Measurements from ENCODE around the gene PLCL1.
A peak's percentile ranks its signal among the peaks of the same experiment; 100 is the strongest.

The PLCL1 gene

DNA sequence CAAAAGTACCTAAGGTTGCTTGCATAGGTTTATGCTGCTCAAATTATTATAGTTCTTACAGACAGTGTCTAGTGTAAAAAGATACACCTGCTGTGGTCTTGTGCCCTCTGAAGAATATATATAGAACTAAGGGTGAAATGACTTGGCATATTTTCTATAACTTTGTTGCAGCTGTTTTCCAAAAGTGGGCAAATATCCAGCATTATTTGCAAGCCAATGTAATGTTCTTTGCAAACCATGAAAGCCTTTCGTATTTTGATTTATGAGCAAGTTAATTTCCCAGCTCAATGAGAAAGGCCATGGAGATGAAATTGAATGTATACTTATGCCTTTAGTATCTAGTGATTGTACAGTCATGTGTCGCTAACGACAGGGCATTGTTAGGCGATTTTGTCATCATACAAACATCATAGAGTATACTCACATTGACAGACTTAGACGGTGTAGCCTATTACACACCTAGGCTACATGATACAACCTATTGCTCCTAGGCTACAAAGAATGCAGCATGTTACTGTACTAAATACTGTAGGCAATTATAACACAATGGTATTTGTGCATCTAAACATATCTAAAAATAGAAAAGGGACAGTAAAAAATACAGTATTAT is 116.3 kb downstream of the PLCL1 start:
- H3K27ac ChIP-seq = no peak overlapping the region
- H3K9ac ChIP-seq (ENCODE audit: insufficient read length) = no peak overlapping the region
- DNase-seq (ENCODE audit: low read depth, low spot score) = no peak
- no peaks in the 10 kb centered on the region for H3K9me3 ChIP-seq (ENCODE audit: low read depth, low read length)
- no peaks in the 10 kb centered on the region for H3K36me3 ChIP-seq (ENCODE audit: insufficient read depth, low read length)
- TF ChIP-seq FOXP2 (optimal IDR thresholded peaks at IDR 0.05; ENCODE audit: control extremely low read depth, extremely low read length, insufficient read depth) (no peak), EZH2 (IDR thresholded peaks at IDR 0.05) (no peak), POLR2AphosphoS5 (IDR thresholded peaks at IDR 0.05; ENCODE audit: borderline replicate concordance, low read depth, low read length) (no peak)
- H3K4me3 ChIP-seq = no peak overlapping the region

DNA sequence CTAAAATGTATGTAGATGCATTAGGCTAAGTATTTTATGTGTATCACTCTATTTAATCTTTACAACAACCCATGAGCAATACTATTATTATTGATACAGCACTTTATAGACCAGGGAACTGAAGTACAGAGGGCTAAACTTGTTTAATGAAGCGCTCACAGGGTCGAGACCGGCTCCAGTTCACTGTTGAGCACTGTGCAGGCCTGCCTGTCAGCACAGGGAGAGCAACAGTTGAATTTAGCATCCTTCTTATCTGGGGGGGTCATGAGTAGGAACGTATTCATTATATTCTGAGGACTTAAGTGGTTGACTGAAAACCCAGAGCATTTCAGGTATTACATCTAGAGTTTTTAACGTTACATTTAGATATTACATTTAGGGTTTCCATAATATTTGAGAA is 120.1 kb downstream of the PLCL1 start:
- no peaks in the 10 kb centered on the region for H3K9me3 ChIP-seq (ENCODE audit: low read depth, low read length)
- no peaks in the 10 kb centered on the region for H3K36me3 ChIP-seq (ENCODE audit: insufficient read depth, low read length)
- no peak overlapping the region for H3K9ac ChIP-seq (ENCODE audit: insufficient read length)
- no peak overlapping the region for H3K27ac ChIP-seq
- no peak for DNase-seq (ENCODE audit: low read depth, low spot score)
- no peak overlapping the region for H3K4me3 ChIP-seq
- TF ChIP-seq FOXP2 (optimal IDR thresholded peaks at IDR 0.05; ENCODE audit: control extremely low read depth, extremely low read length, insufficient read depth) (no peak), EZH2 (IDR thresholded peaks at IDR 0.05) (no peak), POLR2AphosphoS5 (IDR thresholded peaks at IDR 0.05; ENCODE audit: borderline replicate concordance, low read depth, low read length) (no peak)

DNA sequence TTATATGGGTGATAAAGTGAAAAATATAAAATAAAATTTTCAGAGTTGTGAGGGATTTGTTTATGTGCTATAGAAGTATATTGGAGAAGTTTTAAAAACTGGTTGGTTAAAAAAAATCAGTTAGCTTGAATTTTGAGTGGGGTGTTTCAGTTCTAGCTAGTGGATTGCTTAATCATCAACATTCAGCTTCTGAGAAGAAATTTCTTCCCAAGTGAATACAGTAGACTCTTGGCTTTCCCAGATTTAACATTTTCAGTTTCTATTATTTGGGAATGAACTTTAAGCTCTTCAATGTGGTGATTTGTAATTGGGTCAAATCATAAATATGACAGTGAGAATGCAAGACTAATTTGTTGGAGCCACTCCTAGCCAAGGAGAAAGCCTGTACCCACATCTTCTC is 120.8 kb downstream of the PLCL1 start:
- Histone ChIP-seq H3K9me3 (ENCODE audit: low read depth, low read length) (no peaks in the 10 kb centered on the region), H3K4me3 (peak overlapping the region; percentile 38), H3K36me3 (ENCODE audit: insufficient read depth, low read length) (no peaks in the 10 kb centered on the region), H3K27ac (peak overlapping the region; percentile 68), H3K9ac (ENCODE audit: insufficient read length) (no peak overlapping the region)
- no peak for TF ChIP-seq POLR2AphosphoS5 (IDR thresholded peaks at IDR 0.05; ENCODE audit: borderline replicate concordance, low read depth, low read length)
- TF ChIP-seq EZH2 (IDR thresholded peaks at IDR 0.05) = no peak
- no peak for TF ChIP-seq FOXP2 (optimal IDR thresholded peaks at IDR 0.05; ENCODE audit: control extremely low read depth, extremely low read length, insufficient read depth)
- DNase-seq (ENCODE audit: low read depth, low spot score) = no peak

- no peak for TF ChIP-seq FOXP2 (optimal IDR thresholded peaks at IDR 0.05; ENCODE audit: control extremely low read depth, extremely low read length, insufficient read depth)
- no peak for TF ChIP-seq EZH2 (IDR thresholded peaks at IDR 0.05)
- no peak for TF ChIP-seq POLR2AphosphoS5 (IDR thresholded peaks at IDR 0.05; ENCODE audit: borderline replicate concordance, low read depth, low read length)
- Histone ChIP-seq H3K9ac (ENCODE audit: insufficient read length) (no peak overlapping the region), H3K4me3 (no peak overlapping the region), H3K27ac (no peak overlapping the region), H3K36me3 (ENCODE audit: insufficient read depth, low read length) (no peaks in the 10 kb centered on the region), H3K9me3 (ENCODE audit: low read depth, low read length) (no peaks in the 10 kb centered on the region)
- DNase-seq (ENCODE audit: low read depth, low spot score) = no peak
Observed at GRCh38 chr2:197925976-197926375, 121.6 kb downstream of the PLCL1 start.

DNA sequence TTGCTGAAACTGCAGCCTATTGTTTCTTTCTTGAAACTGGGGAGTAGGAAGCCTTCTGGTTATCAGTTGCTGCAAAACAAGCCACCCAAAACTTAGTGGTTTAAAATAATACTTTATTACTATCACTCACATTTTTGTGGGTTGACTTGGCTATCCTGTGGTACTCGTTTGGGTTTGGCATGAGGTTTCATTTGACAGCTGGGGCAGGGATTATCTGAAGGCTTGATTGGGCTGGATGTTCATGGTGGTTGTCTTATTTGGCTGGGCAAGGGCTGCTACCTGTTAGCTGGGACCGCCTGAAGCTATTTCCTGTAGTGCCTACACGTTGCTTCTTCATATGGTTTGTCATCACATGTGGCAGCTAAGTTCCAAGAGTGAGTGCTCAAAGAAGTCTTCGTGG is 122.3 kb downstream of the PLCL1 start:
- no peak for TF ChIP-seq FOXP2 (optimal IDR thresholded peaks at IDR 0.05; ENCODE audit: control extremely low read depth, extremely low read length, insufficient read depth)
- TF ChIP-seq EZH2 (IDR thresholded peaks at IDR 0.05) = no peak
- TF ChIP-seq POLR2AphosphoS5 (IDR thresholded peaks at IDR 0.05; ENCODE audit: borderline replicate concordance, low read depth, low read length) = no peak
- no peak overlapping the region for H3K9ac ChIP-seq (ENCODE audit: insufficient read length)
- DNase-seq (ENCODE audit: low read depth, low spot score) = no peak
- no peaks in the 10 kb centered on the region for H3K36me3 ChIP-seq (ENCODE audit: insufficient read depth, low read length)
- H3K9me3 ChIP-seq (ENCODE audit: low read depth, low read length) = no peaks in the 10 kb centered on the region
- no peak overlapping the region for H3K27ac ChIP-seq
- H3K4me3 ChIP-seq = no peak overlapping the region

GRCh38 chr2:197927994-197928393 is 123.6 kb downstream of the PLCL1 start:
- no peak for DNase-seq (ENCODE audit: low read depth, low spot score)
- no peak for TF ChIP-seq FOXP2 (optimal IDR thresholded peaks at IDR 0.05; ENCODE audit: control extremely low read depth, extremely low read length, insufficient read depth)
- no peak for TF ChIP-seq EZH2 (IDR thresholded peaks at IDR 0.05)
- no peak for TF ChIP-seq POLR2AphosphoS5 (IDR thresholded peaks at IDR 0.05; ENCODE audit: borderline replicate concordance, low read depth, low read length)
- Histone ChIP-seq H3K4me3 (no peak overlapping the region), H3K9me3 (ENCODE audit: low read depth, low read length) (no peaks in the 10 kb centered on the region), H3K36me3 (ENCODE audit: insufficient read depth, low read length) (no peaks in the 10 kb centered on the region), H3K9ac (ENCODE audit: insufficient read length) (no peak overlapping the region), H3K27ac (no peak overlapping the region)

DNA sequence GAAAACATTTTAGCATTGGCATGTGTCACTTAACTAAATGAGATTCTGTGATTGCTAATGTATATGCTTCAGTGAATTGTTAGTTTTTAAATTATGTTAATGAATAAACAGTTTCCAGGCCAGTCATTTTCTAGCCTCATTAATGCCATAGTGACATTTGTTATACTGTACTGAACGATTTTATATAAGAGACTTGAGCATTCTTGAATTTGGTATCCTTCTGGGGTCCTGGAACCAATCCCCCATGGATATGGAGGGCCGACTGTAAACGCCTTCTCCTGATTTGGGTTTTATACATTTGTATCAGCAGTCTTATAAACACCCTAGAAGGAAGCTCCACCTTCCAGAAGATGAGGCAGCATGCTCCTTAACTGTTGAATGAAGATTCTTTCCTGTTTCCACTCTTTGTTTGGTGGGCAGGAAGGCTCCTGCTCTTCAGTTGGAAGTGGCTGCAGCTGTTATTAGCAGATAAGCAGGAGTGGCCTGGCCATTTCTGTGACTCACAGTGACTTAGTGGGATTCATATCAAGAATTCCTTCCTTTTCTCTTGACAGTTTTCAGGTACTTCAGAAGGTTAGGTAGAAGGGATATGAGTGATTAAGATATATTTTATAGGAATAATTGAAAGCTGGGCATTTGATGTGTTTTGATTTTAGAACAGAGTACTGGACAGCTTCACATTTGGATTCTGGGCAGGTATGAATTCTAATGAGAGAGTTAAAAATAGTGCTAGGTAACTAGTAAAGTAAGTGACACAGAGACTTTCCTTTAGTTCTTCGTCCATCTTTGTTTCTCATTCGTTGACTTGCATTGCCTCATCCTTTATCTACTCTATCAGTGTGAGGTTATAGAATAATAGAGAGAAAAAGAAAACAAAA is 124.9 kb downstream of the PLCL1 start:
- DNase-seq (ENCODE audit: low read depth, low spot score) = no peak
- Histone ChIP-seq H3K27ac (no peak overlapping the region), H3K9ac (ENCODE audit: insufficient read length) (no peak overlapping the region), H3K4me3 (no peak overlapping the region), H3K9me3 (ENCODE audit: low read depth, low read length) (no peaks in the 10 kb centered on the region), H3K36me3 (ENCODE audit: insufficient read depth, low read length) (no peaks in the 10 kb centered on the region)
- no peak for TF ChIP-seq POLR2AphosphoS5 (IDR thresholded peaks at IDR 0.05; ENCODE audit: borderline replicate concordance, low read depth, low read length)
- TF ChIP-seq EZH2 (IDR thresholded peaks at IDR 0.05) = no peak

DNA sequence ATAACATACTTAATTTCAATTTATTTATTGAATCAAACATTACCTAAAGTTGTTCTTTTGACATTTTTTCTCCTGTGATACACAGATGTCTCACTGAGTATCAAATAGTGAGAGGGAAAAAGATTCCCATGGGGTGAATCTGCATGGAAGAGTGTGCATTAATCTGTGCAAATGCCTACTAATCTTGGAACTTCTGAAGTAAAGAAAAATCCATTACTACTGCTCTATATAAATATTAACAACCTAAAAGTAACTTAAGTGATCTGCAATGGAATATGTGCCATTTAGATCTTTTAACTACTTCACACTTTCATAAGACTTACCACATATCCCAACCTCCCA is 125.5 kb downstream of the PLCL1 start:
- no peak for DNase-seq (ENCODE audit: low read depth, low spot score)
- Histone ChIP-seq H3K27ac (no peak overlapping the region), H3K9ac (ENCODE audit: insufficient read length) (no peak overlapping the region), H3K36me3 (ENCODE audit: insufficient read depth, low read length) (no peaks in the 10 kb centered on the region), H3K4me3 (no peak overlapping the region), H3K9me3 (ENCODE audit: low read depth, low read length) (no peaks in the 10 kb centered on the region)
- no peak for TF ChIP-seq POLR2AphosphoS5 (IDR thresholded peaks at IDR 0.05; ENCODE audit: borderline replicate concordance, low read depth, low read length)
- no peak for TF ChIP-seq EZH2 (IDR thresholded peaks at IDR 0.05)
- no peak for TF ChIP-seq FOXP2 (optimal IDR thresholded peaks at IDR 0.05; ENCODE audit: control extremely low read depth, extremely low read length, insufficient read depth)

Data from SK-N-MC (cell line).